Brain microvascular endothelial cell (primary cell): Measurements from ENCODE around the gene MRPL55.

Experiments used
- DNase-seq: peaks from one replicate; pipeline ENCODE4 v3.0.0-alpha.2; 2020
- H3K27ac ChIP-seq: fragments of 250-450 bp; sonication (Bioruptor Pico); 2 replicates; pipeline ENCODE4 v1.5.1; 2020; ENCODE audit warnings: mild to moderate bottlenecking, moderate library complexity
- H3K27me3 ChIP-seq: fragments of 250-450 bp; sonication (Bioruptor Pico); replicated peaks from 2 replicates; pipeline ENCODE4 v1.5.1; 2020; ENCODE audit warnings: mild to moderate bottlenecking
- H3K36me3 ChIP-seq: fragments of 250-450 bp; sonication (Bioruptor Pico); replicated peaks from 2 replicates; pipeline ENCODE4 v1.5.1; 2020; ENCODE audit warnings: mild to moderate bottlenecking
- H3K4me3 ChIP-seq: 2 replicates; pipeline ENCODE4 v1.5.1; 2011; ENCODE audit warnings: low read depth, mild to moderate bottlenecking, control low read depth, low read length, moderate library complexity
- CTCF ChIP-seq: IDR thresholded peaks from 2 replicates; pipeline ENCODE4 v1.5.1; 2011; ENCODE audit warnings: low read depth, mild to moderate bottlenecking, moderate library complexity, low read length, control low read depth, inconsistent platforms; ENCODE audit errors: missing control alignments
- in situ Hi-C: cut with HindIII; loops from 2 replicates; pipeline ENCODE4 v1.10.0; 2017; ENCODE audit warnings: low sequenced_read_pairs, low pct_ligation_motif_present

MRPL55 gene

GRCh38 chr1:228144993-228145343 is 35.9 kb upstream of the MRPL55 start:
- no peak for DNase-seq
- no peak overlapping the region for H3K27ac ChIP-seq
- H3K36me3 ChIP-seq, result peaks cover 18% of the 10 kb centered on the region
- no peak overlapping the region for H3K4me3 ChIP-seq
- no peaks in the 10 kb centered on the region for H3K27me3 ChIP-seq
- TF ChIP-seq CTCF, result no peak
- in situ Hi-C loops, result no loop called here

GRCh38 chr1:228144193-228144992 is 35.3 kb upstream of the MRPL55 start:
- Histone ChIP-seq H3K27me3 (no peaks in the 10 kb centered on the region), H3K36me3 (peaks cover 18% of the 10 kb centered on the region), H3K27ac (no peak overlapping the region), H3K4me3 (no peak overlapping the region)
- DNase-seq, result no peak
- in situ Hi-C loops, result no loop called here
- no peak for TF ChIP-seq CTCF

GRCh38 chr1:228143480-228144192 is 34.5 kb upstream of the MRPL55 start:
- DNase-seq, result no peak
- in situ Hi-C loops, result no loop called here
- no peak overlapping the region for H3K4me3 ChIP-seq
- no peak for TF ChIP-seq CTCF
- peaks cover 15% of the 10 kb centered on the region for H3K36me3 ChIP-seq
- H3K27me3 ChIP-seq, result no peaks in the 10 kb centered on the region
- H3K27ac ChIP-seq, result no peak overlapping the region

- DNase-seq, result no peak
- no peak for TF ChIP-seq CTCF
- Histone ChIP-seq H3K36me3 (peaks cover 7% of the 10 kb centered on the region), H3K4me3 (no peak overlapping the region), H3K27ac (no peak overlapping the region), H3K27me3 (no peaks in the 10 kb centered on the region)
- in situ Hi-C loops, result no loop called here
These were observed 33.6 kb upstream of the MRPL55 start for GRCh38 chr1:228142701-228143136.

GRCh38 chr1:228142155-228142691 is 33.1 kb upstream of the MRPL55 start:
- no peak overlapping the region for H3K27ac ChIP-seq
- H3K27me3 ChIP-seq, result no peaks in the 10 kb centered on the region

More at GRCh38 chr1:228142155-228142691, 33.1 kb upstream of the MRPL55 start:
- in situ Hi-C loops, result no loop called here
- TF ChIP-seq CTCF, result no peak
- peaks cover 7% of the 10 kb centered on the region for H3K36me3 ChIP-seq
- DNase-seq, result no peak
- no peak overlapping the region for H3K4me3 ChIP-seq
